IMR-90 (cell line): ENCODE results near the gene AFDN. TPM values are rescaled to one million over a fixed set of nuclear protein-coding genes. Genes with fewer than 3 reads are reported as not detected.

Source experiments
- ATAC-seq: fragments of 200-7000 bp; cut with Tn5 transposase; 2 replicates; pipeline ENCODE4 v1.9.1; 2020; ENCODE audit warnings: low read depth, mild to moderate bottlenecking, moderate library complexity
- BruUV-seq: library from RNA; stranded (reverse); fragments of 400-500 nt; replicated peaks from 2 replicates; lab custom pipeline; 2021; lab: Mats Ljungman, UMichigan
- CTCF ChIA-PET: fragments of 300-600 bp; formaldehyde crosslinking; extraction: SDS; loops from one replicate; lab custom pipeline; 2021; ENCODE audit warnings: antibody characterized with exemption; lab: Yijun Ruan, JAX
- POLR2A ChIA-PET: fragments of 300-600 bp; sonication (Branson Sonifier 250); formaldehyde crosslinking; loops from one replicate; lab custom pipeline; 2022; ENCODE audit warnings: antibody characterized with exemption; ENCODE audit not compliant: unreplicated experiment; lab: Charles Lee
- DNase-seq: peaks from one replicate; pipeline ENCODE4 v3.0.0; 2013
- H2AFZ ChIP-seq: replicated peaks from 2 replicates; pipeline ENCODE3; 2013; ENCODE audit warnings: low read length, mild to moderate bottlenecking; ENCODE audit not compliant: poor library complexity
- H2AK5ac ChIP-seq: 2 replicates; pipeline ENCODE4 v1.6.1; 2013; ENCODE audit warnings: low read depth, low read length, inconsistent platforms
- H2AK9ac ChIP-seq: replicated peaks from 2 replicates; pipeline ENCODE3; 2013; ENCODE audit warnings: mild to moderate bottlenecking, low read depth, low read length, moderate library complexity; ENCODE audit not compliant: poor library complexity
- H2BK120ac ChIP-seq: 2 replicates; pipeline ENCODE4 v1.6.1; 2013; ENCODE audit warnings: low read depth, low read length, inconsistent platforms
- H2BK15ac ChIP-seq: 3 replicates; pipeline ENCODE4 v1.6.1; 2013; ENCODE audit warnings: low read depth, low read length, inconsistent platforms
- H2BK20ac ChIP-seq: 2 replicates; pipeline ENCODE4 v1.6.1; 2013; ENCODE audit warnings: low read depth, mild to moderate bottlenecking, inconsistent platforms, low read length, moderate library complexity
- H2BK5ac ChIP-seq: 2 replicates; pipeline ENCODE4 v1.6.1; 2013; ENCODE audit warnings: mild to moderate bottlenecking, low read depth, low read length, inconsistent platforms; ENCODE audit not compliant: poor library complexity, severe bottlenecking
- H3K14ac ChIP-seq: replicated peaks from 2 replicates; pipeline ENCODE4 v1.6.1; 2013; ENCODE audit warnings: low read depth, low read length, inconsistent platforms
- H3K18ac ChIP-seq: 2 replicates; pipeline ENCODE4 v1.6.1; 2013; ENCODE audit warnings: low read depth, low read length, control low read depth
- H3K23ac ChIP-seq: 2 replicates; pipeline ENCODE4 v1.6.1; 2013; ENCODE audit warnings: low read depth, low read length, inconsistent platforms
- H3K27ac ChIP-seq: 2 replicates; pipeline ENCODE4 v1.5.1; 2013; ENCODE audit warnings: mild to moderate bottlenecking, control low read depth, low read length; ENCODE audit not compliant: insufficient read depth
- H3K27me3 ChIP-seq: 2 replicates; pipeline ENCODE4 v1.6.1; 2013; ENCODE audit warnings: low read length; ENCODE audit not compliant: control insufficient read depth, insufficient read depth
- H3K36me3 ChIP-seq: 2 replicates; pipeline ENCODE4 v1.6.1; 2013; ENCODE audit warnings: low read length, mixed read lengths; ENCODE audit not compliant: control insufficient read depth, insufficient read depth
- H3K4ac ChIP-seq: 2 replicates; pipeline ENCODE4 v1.6.1; 2013; ENCODE audit warnings: low read depth, low read length, inconsistent platforms
- H3K4me1 ChIP-seq: 2 replicates; pipeline ENCODE4 v1.6.1; 2013; ENCODE audit warnings: low read length, mixed read lengths; ENCODE audit not compliant: control insufficient read depth, insufficient read depth
- H3K4me2 ChIP-seq: 2 replicates; pipeline ENCODE4 v1.6.1; 2013; ENCODE audit warnings: low read depth, mild to moderate bottlenecking, control low read depth, low read length, moderate library complexity
- H3K4me3 ChIP-seq: 2 replicates; pipeline ENCODE4 v1.5.1; 2013; ENCODE audit warnings: low read depth, mild to moderate bottlenecking, control low read depth, low read length, moderate library complexity; ENCODE audit not compliant: insufficient read depth
- H3K56ac ChIP-seq: 2 replicates; pipeline ENCODE4 v1.6.1; 2013; ENCODE audit warnings: low read length, inconsistent platforms; ENCODE audit not compliant: insufficient read depth; ENCODE audit errors: extremely low read depth
- H3K79me1 ChIP-seq, 2 experiments: 2 replicates each; pipeline ENCODE4 v1.6.1; 2013; ENCODE audit warnings: low read length in 2 of 2, inconsistent platforms in 1 of 2, low read depth in 1 of 2
- H3K9ac ChIP-seq: 2 replicates; pipeline ENCODE4 v1.6.1; 2013; ENCODE audit warnings: low read depth, low read length, control low read depth
- H3K9me1 ChIP-seq: 2 replicates; pipeline ENCODE4 v1.6.1; 2013; ENCODE audit warnings: low read length, inconsistent platforms; ENCODE audit not compliant: insufficient read depth
- H3K9me3 ChIP-seq: 2 replicates; pipeline ENCODE4 v1.6.1; 2013; ENCODE audit warnings: low read length; ENCODE audit not compliant: control insufficient read depth, insufficient read depth
- H4K20me1 ChIP-seq: 2 replicates; pipeline ENCODE4 v1.6.1; 2013; ENCODE audit warnings: low read length, inconsistent platforms; ENCODE audit not compliant: insufficient read depth
- H4K5ac ChIP-seq: 2 replicates; pipeline ENCODE4 v1.6.1; 2013; ENCODE audit warnings: mild to moderate bottlenecking, low read depth, low read length, control low read depth
- H4K8ac ChIP-seq, 2 experiments: 2 replicates each; pipeline ENCODE4 v1.6.1; 2013; ENCODE audit warnings: low read depth in 2 of 2, low read length in 2 of 2, control low read depth in 1 of 2, inconsistent platforms in 1 of 2
- H4K91ac ChIP-seq: 2 replicates; pipeline ENCODE4 v1.6.1; 2013; ENCODE audit warnings: low read depth, low read length, inconsistent platforms; ENCODE audit not compliant: insufficient read depth
- BHLHE40 ChIP-seq: fragments of 150-350 bp; IDR thresholded peaks from 2 replicates; pipeline ENCODE4 v1.6.1; 2016; ENCODE audit warnings: mild to moderate bottlenecking, low read depth, low read length
- CEBPB ChIP-seq: IDR thresholded peaks from 2 replicates; pipeline ENCODE4 v1.6.1; 2012; ENCODE audit warnings: low read depth, low read length, improper control_type of control experiment
- CHD1 ChIP-seq: IDR thresholded peaks from 2 replicates; pipeline ENCODE4 v1.6.1; 2012; ENCODE audit warnings: low read depth, low read length, improper control_type of control experiment
- ELK1 ChIP-seq: fragments of 150-350 bp; IDR thresholded peaks from 2 replicates; pipeline ENCODE4 v1.6.1; 2016; ENCODE audit warnings: low read depth, mild to moderate bottlenecking, low read length, moderate library complexity, borderline replicate concordance
- FOS ChIP-seq: fragments of 150-350 bp; IDR thresholded peaks from 2 replicates; pipeline ENCODE4 v1.6.1; 2016; ENCODE audit warnings: low read depth, low read length
- MAFK ChIP-seq: IDR thresholded peaks from 2 replicates; pipeline ENCODE4 v1.6.1; 2012; ENCODE audit warnings: low read depth, low read length, improper control_type of control experiment
- MAZ ChIP-seq: IDR thresholded peaks from 2 replicates; pipeline ENCODE4 v1.6.1; 2012; ENCODE audit warnings: low read depth, mild to moderate bottlenecking, low read length, improper control_type of control experiment, moderate library complexity, borderline replicate concordance
- MXI1 ChIP-seq: IDR thresholded peaks from 2 replicates; pipeline ENCODE4 v1.6.1; 2012; ENCODE audit warnings: low read depth, mild to moderate bottlenecking, low read length, moderate library complexity, borderline replicate concordance
- NFE2L2 ChIP-seq: fragments of 150-350 bp; IDR thresholded peaks from 2 replicates; pipeline ENCODE4 v1.6.1; 2016; ENCODE audit warnings: low read depth, mild to moderate bottlenecking, low read length
- POLR2A ChIP-seq: IDR thresholded peaks from 2 replicates; pipeline ENCODE4 v1.6.1; 2012; ENCODE audit warnings: mild to moderate bottlenecking, low read depth, low read length
- RAD21 ChIP-seq: IDR thresholded peaks from 2 replicates; pipeline ENCODE4 v1.6.1; 2012; ENCODE audit warnings: low read length, improper control_type of control experiment
- RCOR1 ChIP-seq: IDR thresholded peaks from 2 replicates; pipeline ENCODE4 v1.6.1; 2012; ENCODE audit warnings: mild to moderate bottlenecking, low read length, improper control_type of control experiment; ENCODE audit not compliant: insufficient replicate concordance
- RFX5 ChIP-seq: IDR thresholded peaks from 2 replicates; pipeline ENCODE4 v1.8.0; 2012; ENCODE audit warnings: low read depth, mild to moderate bottlenecking, low read length, moderate library complexity
- SMC3 ChIP-seq: fragments of 150-350 bp; IDR thresholded peaks from 2 replicates; pipeline ENCODE4 v1.6.1; 2016; ENCODE audit warnings: low read depth, mild to moderate bottlenecking, antibody characterized with exemption, low read length, moderate library complexity
- USF2 ChIP-seq: fragments of 150-350 bp; IDR thresholded peaks from 2 replicates; pipeline ENCODE4 v1.6.1; 2017; ENCODE audit warnings: mild to moderate bottlenecking, antibody characterized with exemption, low read length, low read depth
- WGBS, 2 experiments: methylation state at CpG; one replicate each; pipeline versions ENCODE4 v1.1.5 to v1.1.7; 2013; ENCODE audit warnings: missing lambda C conversion rate in 2 of 2; ENCODE audit not compliant: insufficient read length in 1 of 2; ENCODE audit errors: extremely low coverage in 2 of 2; 5-methylcytosine and 5-hydroxymethylcytosine counted together
- dilution Hi-C: fragments of 300-500 bp; cut with HindIII; formaldehyde crosslinking; loops from one replicate; pipeline ENCODE4 v1.14.3; 2018; ENCODE audit warnings: low sequenced_read_pairs; ENCODE audit not compliant: unreplicated experiment
- in situ Hi-C: fragments of 300-500 bp; cut with MboI; formaldehyde crosslinking; loops from 3 replicates; pipeline ENCODE4 v1.14.3; 2019; ENCODE audit warnings: low sequenced_read_pairs, inconsistent platforms, mixed read lengths
- intact Hi-C: fragments of 100-400 bp; cut with micrococcal nuclease; formaldehyde crosslinking; loops from 2 replicates; pipeline ENCODE4 v1.10.0; 2022
- polyA plus RNA-seq, 3 experiments: library from polyadenylated mRNA; depleted of rRNA; stranded (reverse); fragments of >200 nt; gene quantifications; 2 replicates each; pipeline ENCODE4 v1.2.3, GENCODE V29; 2012; ENCODE audit warnings: low replicate concordance in 1 of 3
- total RNA-seq: library from RNA; depleted of rRNA; stranded (reverse); fragments of >200 nt; gene quantifications from 2 replicates; pipeline ENCODE4 v1.2.3, GENCODE V29; 2012
- TF ChIP-seq, protein P1 (sequence below): conservative IDR thresholded peaks from 2 replicates; pipeline ENCODE4 v1.5.1; 2012; ENCODE audit warnings: mild to moderate bottlenecking, low read depth, low read length, improper control_type of control experiment

Gene AFDN
- total and polyA plus RNA-seq, 2 of the 4 experiments (the other 2 are of a cell fraction) = 11.6 to 20.8 TPM

- no peak overlapping the region for H2AK5ac ChIP-seq
- H3K4me3 ChIP-seq = no peak overlapping the region
- TF ChIP-seq FOS (no peak), BHLHE40 (no peak), USF2 (no peak), RAD21 (no peak), MAZ (no peak), SMC3 (no peak), MAFK (no peak), RCOR1 (no peak), POLR2A (no peak), CHD1 (no peak), RFX5 (no peak), ELK1 (no peak), NFE2L2 (no peak), CEBPB (no peak), MXI1 (no peak)
- TF ChIP-seq, protein P1, sequence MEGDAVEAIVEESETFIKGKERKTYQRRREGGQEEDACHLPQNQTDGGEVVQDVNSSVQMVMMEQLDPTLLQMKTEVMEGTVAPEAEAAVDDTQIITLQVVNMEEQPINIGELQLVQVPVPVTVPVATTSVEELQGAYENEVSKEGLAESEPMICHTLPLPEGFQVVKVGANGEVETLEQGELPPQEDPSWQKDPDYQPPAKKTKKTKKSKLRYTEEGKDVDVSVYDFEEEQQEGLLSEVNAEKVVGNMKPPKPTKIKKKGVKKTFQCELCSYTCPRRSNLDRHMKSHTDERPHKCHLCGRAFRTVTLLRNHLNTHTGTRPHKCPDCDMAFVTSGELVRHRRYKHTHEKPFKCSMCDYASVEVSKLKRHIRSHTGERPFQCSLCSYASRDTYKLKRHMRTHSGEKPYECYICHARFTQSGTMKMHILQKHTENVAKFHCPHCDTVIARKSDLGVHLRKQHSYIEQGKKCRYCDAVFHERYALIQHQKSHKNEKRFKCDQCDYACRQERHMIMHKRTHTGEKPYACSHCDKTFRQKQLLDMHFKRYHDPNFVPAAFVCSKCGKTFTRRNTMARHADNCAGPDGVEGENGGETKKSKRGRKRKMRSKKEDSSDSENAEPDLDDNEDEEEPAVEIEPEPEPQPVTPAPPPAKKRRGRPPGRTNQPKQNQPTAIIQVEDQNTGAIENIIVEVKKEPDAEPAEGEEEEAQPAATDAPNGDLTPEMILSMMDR = no peak
- ChIA-PET CTCF (no interaction called here), POLR2A (no interaction called here)
- ATAC-seq (peak; percentile 21; the same call in 1 of the 2 replicates), DNase-seq (peak; percentile 32)
- H3K4me1 ChIP-seq = peaks cover 4% of the 10 kb centered on the region; the same call in 1 of the 2 replicates
- no peak overlapping the region for H4K8ac ChIP-seq
- no peak overlapping the region for H3K56ac ChIP-seq
- no peaks in the 10 kb centered on the region for H4K20me1 ChIP-seq
- H2BK120ac ChIP-seq = no peak overlapping the region
- H3K14ac ChIP-seq = no peak overlapping the region
- no peaks in the 10 kb centered on the region for H3K36me3 ChIP-seq
- no peak overlapping the region for H3K23ac ChIP-seq
- H3K4me2 ChIP-seq = no peak overlapping the region
- H2AK9ac ChIP-seq = no peak overlapping the region
- BruUV-seq = no TSS peak
- H2BK20ac ChIP-seq = no peak overlapping the region
- WGBS, 2 experiments = 90% methylated on average over 2 of the region's 12 CpGs; no CpG with 5 or more reads in 1 of the 2 experiments
- no peak overlapping the region for H2BK5ac ChIP-seq
- H4K5ac ChIP-seq = no peak overlapping the region
- no peak overlapping the region for H2BK15ac ChIP-seq
- H3K9me3 ChIP-seq = no peaks in the 10 kb centered on the region
- intact Hi-C loops = no loop called here
- H3K9ac ChIP-seq = no peak overlapping the region
- H2AFZ ChIP-seq = no peak overlapping the region
- no peak overlapping the region for H4K91ac ChIP-seq
- no peak overlapping the region for H3K18ac ChIP-seq
- no peak overlapping the region for H3K27ac ChIP-seq
- dilution Hi-C loops = no loop called here
- in situ Hi-C loops = no loop called here
- no peaks in the 10 kb centered on the region for H3K79me1 ChIP-seq
- H3K27me3 ChIP-seq = peaks cover 2% of the 10 kb centered on the region; the same call in 1 of the 2 replicates
- H3K9me1 ChIP-seq = peaks cover 2% of the 10 kb centered on the region; the same call in 1 of the 2 replicates
- H3K4ac ChIP-seq = no peak overlapping the region
Measured at GRCh38 chr6:167974640-167975344, 148.1 kb downstream of the AFDN start.
